NCI-H146 treated with DMSO at 0.1 percent for 48 hours (cell line): ENCODE results near the gene IRX6.

Experiments used
- DNase-seq: peaks from one replicate; lab custom pipeline; 2025; ENCODE audit not compliant: unreplicated experiment; lab: John Stamatoyannopoulos, UW

IRX6 gene

DNA sequence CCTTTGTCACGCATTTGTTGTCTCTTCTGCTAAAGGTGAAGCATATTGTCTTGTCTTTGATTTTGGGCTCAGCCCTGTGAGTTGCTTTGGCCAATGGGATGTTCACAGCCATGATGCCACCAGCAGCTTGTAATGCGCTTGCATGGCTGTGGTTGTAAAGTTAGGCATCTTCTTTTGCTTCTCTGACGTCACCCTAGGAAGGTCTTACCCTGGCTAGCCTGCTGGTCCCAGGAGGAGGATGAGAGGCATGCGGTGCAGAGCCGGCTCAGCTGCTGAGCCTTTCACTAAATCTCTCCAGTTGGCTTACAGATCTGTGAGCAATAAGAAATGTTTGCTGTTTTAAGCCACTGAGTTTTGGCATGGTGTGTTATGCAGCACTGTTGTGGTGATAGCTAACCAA lies 40.8 kb downstream of the IRX6 start:
- no peak for DNase-seq

DNA sequence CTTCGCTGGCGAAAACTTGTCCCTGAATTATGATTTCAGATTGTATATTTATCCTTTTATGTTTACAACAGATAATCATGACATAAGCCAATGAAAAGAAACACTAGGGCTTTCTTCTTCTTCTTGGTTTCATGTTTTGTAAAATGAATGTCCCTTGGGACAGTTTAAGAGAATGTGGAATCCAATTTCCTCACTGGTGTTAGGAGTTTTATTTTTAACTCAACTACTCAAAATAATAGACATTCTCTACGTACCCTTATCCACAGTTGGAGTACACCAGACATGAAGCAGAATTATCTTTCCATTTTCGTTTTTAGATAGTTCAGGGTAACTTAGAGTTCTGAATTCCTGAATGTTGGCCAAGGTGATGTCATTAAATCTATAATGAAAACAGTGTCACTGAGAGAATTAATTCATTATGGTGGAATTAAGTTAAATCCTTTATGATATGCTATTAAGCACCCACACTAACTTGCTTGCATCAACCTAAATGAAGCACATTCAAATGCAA lies 43.4 kb downstream of the IRX6 start:
- DNase-seq = no peak

DNA sequence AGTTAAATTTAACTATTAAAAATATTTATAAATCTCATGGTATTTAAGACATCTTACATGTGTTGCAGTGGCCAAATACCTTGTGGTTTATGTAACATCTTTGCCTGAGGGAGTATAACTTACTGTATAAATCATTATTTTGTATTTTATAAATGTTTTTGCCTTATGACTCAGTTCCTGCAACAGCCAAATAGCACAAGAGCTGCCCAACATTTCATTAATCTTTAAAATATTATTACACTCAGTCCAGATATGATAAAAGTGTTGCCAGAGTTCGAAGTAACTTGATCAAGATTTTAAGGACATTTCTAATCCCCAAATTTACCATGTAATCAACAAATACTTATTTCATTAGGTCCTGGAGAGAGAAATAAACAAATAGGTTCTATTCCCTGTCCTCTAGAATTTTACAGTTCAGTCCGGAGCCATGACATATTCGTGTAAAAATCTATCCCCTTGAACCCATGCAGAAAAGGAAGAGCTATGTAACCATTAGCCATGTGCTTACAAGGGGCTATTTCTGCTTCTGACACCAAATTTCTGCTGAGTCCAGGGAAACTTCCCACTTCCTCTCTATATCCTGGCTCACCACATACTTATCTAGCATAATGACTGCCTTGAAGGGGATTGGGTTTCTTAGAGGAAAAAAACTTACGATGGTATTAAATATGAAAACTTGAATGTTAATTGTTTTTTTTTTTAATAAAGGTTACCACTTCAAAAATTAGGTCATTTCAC lies 44.0 kb downstream of the IRX6 start:
- no peak for DNase-seq

DNA sequence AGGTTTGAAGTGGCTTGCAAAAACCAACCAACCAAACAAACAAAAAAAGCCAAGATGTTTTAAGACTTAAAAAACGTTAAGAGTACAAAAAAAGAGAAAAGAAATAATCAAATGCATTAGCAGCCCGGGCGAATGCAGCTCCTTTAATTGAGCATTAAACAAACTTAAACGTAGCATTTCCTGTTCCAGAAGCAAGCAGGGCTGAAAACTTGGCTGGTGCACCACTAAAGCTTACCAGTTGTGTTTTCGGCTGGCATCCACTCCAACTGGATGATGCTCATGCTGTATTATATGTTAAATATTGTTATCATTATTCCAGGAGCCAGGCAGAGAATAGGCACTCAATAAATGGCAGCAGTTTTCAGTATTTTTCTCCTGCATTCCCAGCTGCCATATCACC lies 45.1 kb downstream of the IRX6 start:
- no peak for DNase-seq

DNA sequence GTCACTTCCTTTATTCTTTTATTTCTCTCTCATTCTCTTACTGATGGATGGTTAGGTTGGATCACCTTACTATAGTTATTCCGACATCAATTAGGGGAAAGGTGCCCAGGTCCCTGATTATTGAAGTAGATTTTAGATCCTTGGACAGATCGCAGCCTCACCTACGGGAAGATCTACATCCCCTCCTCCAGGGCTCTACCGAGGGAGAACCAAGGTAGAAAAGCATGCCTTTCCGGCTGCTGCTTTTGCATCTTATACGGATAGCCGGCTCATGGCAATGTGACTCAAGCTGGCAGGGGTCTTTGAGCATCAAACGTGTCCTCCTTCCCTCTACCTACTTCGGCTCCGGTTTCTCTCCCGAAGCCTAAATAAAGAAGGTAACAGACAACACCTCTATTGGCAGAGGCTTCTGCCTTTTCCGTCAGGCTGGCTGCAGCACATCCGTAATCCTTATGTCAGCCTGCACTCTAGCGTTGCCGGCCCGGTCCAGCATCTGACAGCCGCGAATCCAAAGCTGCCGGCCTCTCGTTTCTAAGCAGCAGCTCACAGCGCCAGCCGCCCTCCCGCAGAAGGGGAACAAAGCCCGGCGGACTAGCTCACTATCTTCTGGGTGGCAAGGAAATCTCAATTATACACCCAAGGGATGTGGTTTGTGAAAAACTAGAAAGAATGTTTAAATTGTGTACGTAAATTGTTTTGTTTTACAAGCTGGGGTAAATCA lies 46.9 kb downstream of the IRX6 start:
- DNase-seq = peak; percentile 1

DNA sequence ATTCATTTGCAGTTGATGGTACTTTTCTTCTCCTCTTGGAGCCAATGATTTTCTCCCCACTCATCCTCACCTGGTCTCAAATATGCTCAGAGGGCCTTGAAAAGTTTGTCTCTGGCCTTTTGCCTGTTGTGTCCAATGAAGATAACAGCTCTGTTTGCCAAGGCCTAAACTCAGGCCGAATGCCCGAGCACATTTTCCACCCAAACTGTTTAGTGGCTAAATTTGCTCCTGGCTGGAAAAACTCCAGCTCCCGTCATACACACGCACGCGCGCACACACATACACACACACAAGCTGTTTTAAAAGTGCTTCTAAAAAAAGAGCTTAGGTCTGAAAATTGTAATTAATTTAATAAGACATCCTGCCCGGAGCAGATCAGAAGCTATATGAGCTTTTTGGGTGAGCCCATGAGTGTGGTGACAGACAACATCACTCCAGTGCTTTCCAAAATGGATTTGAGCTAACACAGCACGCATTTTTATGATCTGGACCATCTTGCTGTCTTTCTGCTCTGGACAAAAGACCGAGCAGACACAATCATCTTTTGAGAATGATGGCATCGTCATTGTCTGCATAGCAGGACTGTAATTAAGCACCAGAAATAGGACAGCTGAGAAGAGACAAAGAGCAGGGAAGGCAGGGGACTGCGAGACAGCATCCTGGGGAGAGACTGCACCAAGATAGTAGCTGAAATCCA lies 48.9 kb downstream of the IRX6 start:
- DNase-seq = no peak

DNA sequence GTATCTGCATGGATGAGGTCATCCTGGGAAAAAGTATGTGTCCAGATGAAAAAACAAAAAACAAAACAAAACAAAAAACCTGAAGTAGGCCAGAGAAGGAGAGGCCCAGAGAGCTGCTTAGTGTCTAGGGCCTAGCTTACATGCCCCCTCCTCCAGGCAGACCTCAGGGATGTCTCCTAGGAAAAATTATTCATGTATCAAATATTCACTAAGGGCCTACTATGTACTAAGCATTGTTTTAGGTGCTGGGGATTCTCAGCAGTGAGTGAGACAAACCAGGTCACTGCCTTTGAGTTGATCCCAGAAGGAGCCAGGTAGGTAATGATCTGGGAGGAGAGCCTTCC lies 49.5 kb downstream of the IRX6 start:
- DNase-seq = no peak

DNA sequence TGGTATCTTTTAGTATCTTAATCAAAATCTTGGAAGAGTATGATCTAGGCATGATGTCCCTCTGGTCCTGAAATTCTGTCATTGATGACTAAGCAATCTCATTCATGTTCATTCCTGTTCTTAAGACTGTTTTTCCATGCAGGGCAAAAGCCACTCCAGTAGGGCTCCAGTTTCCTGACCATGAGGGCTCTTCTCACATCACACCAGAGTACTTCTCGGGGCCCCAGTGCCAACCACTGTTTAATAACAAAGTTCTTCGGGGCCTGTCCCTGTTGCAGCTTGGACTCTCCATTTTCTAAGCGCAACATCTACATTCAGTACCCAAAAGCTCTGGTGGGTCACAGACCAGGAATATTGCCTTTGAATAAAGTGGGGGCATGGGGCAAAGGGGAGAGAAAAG lies 52.0 kb downstream of the IRX6 start:
- DNase-seq = no peak

DNA sequence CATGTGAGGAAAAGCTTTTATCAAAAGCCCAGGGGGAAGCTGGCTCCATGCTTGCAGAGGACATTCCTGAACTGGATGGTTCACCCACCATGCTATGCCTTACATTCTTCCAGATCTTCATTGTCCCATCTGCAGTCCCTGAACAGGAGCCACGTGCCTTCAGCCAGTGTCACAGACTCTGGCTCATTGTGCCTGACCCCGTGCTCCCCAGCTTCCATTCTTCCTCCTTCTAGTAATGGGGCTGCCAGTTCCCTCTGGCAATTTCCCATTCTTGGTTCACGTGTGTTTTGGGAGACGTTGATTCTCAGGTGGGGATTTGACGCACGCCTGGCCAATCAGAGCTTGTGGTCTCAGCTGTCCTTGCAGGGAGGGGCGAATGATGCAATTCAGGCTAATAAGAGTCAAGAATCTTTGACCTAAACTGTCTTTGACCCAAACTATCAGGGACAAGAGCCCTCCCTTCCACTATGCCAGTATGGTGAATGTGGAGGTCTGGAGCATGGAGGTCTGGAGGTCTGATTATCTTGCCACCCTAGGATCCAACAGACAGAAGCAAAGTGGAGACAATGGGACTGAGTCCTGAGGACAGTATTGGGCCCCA lies 52.7 kb downstream of the IRX6 start:
- DNase-seq = no peak

DNA sequence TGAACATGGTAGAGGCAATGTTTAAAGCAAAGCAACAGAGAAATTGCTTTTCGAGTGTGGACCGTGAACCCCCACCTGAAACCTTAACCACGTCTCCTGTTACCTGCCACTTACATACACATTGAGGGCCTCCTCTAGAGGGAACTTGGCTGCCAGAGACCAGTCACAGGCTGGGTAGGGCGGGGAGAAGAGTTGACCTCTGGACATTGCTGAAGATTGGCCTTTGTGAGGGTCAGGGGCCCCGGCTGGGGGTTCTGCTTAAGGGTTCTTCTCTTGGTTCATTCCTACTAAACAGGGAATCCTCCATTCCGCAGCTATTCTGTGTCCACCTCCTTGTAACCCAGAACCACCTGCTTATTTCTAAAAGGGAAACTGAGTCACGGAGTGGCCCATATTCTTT lies 53.8 kb downstream of the IRX6 start:
- DNase-seq = no peak

DNA sequence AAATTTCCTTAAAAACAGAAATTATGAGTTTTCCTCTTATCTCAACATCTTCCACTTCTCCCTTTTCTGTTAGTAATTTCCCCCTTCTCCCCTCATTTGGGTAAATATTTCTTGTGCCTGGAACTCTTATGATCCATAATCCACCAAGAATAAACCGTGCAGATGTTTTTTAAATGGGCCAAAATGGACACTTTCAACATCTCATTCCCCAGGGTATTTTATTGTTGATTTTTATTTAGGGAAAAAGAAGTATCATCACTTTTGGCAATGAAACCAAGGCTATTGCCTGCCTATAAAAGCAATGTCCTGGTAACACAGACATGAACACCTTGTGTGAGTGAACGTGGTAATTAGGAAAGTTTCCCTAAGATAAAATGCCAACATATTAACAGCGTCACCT lies 54.6 kb downstream of the IRX6 start:
- DNase-seq = no peak

DNA sequence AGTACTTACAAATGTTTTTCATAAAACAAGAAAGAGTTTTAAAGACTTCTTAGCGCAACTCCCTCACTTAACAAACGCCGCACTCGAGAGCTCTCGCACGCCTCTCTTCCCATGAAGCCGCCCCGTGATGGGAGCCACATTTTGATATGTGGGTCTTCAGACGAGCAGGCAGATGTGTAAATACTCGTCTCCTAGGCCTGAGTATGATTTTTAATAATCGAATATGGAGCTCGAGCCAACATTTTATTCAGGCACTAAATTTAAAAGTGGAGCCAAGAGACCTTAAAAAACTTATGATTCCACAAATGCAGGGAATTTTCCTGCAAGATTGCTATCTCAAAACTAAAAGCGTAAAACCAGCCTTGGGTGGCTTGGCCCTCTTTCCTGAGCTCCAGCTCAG lies 55.4 kb downstream of the IRX6 start:
- DNase-seq = no peak

DNA sequence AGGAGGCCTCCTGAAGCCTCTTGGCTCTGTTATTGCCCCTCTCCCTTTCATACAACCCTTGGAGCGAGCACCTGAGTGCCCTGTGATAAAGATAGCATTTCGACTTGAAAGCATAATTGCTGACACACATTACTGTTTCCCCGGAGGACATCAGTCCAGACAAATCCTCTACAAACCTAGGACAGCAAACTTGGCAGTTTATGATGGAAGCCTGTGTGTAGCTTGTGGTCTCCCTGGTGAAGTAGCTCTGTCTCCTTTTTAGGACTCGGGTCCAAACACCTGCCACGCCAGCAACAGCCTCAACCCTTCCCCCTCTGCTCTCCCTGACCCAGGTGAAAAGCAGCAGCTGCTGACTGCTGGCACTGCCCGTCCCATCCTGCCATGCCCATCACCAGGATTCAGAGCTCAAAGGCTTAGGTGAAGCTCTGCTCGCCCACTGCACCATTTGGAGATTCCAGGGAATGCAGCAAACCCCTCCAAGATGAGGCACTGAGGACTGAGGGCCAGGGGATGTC lies 55.9 kb downstream of the IRX6 start:
- DNase-seq = no peak
